ENCODE results near the gene STC2. TPM values are rescaled to one million over a fixed set of nuclear protein-coding genes. Genes with fewer than 3 reads are reported as not detected.

Gene STC2
- total RNA-seq, 2 experiments from 2014 or later: 21.3 to 23.8 TPM

- no peak for DNase-seq
- Mint-ChIP-seq H3K9me3 (peaks cover 4% of the 10 kb centered on the region), H3K4me1 (no peaks in the 10 kb centered on the region), H3K27me3 (peaks cover 29% of the 10 kb centered on the region), H3K36me3 (ENCODE audit: low read depth) (no peaks in the 10 kb centered on the region), H3K4me3 (no peak overlapping the region), H3K27ac (no peak overlapping the region)
- POLR2A ChIA-PET: no interaction called here
- CTCF ChIA-PET: interaction anchor here (1.2 kb wide), 1 partner anchor 10 kb away, joined by 4 read pairs; no protein-coding TSS in a partner anchor
These were observed 23.6 kb downstream of the STC2 start for GRCh38 chr5:173304591-173304988.

GRCh38 chr5:173303878-173304590, 24.2 kb downstream of the STC2 start:
- Mint-ChIP-seq H3K36me3 (ENCODE audit: low read depth) (no peaks in the 10 kb centered on the region), H3K27ac (no peak overlapping the region), H3K27me3 (peaks cover 29% of the 10 kb centered on the region), H3K9me3 (peaks cover 4% of the 10 kb centered on the region), H3K4me1 (no peaks in the 10 kb centered on the region), H3K4me3 (no peak overlapping the region)
- no peak for DNase-seq
- ChIA-PET POLR2A (no interaction called here), CTCF (no interaction called here)

DNA sequence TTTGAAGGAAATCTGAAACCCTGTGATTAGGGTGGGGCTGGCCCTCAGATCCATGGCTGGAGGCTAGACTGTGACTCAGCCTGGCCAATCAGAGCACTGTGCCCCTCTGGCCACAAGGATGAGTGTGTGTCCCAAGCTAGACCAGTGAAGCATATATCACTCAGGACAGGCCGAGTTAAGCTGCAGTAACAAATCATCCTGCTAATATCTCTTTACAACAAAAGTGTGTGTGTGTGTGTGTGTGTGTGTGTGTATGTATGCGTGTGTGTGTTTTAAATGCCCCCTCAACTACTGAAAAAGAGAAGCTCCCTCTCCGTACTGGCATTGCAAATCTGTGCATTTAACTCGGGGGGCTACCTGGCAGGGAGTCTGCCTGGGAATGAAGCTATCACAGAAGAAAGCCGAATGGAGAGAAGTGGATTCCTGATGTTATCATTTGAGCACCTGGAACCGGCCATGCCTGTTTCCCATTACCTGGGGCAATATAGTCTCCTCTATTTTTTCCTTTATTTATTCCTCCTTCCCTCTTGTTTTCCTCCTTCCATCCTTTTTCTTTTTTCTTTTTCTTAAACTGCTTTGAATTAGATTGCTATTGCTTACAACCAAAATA, 25.6 kb downstream of the STC2 start:
- peaks cover under 1% of the 10 kb centered on the region for H3K9me3 Mint-ChIP-seq
- DNase-seq: no peak
- no peaks in the 10 kb centered on the region for H3K36me3 Mint-ChIP-seq (ENCODE audit: low read depth)
- no peak overlapping the region for H3K4me3 Mint-ChIP-seq
- ChIA-PET POLR2A (no interaction called here), CTCF (interaction anchor here (0.7 kb wide), 1 partner anchor 29 kb away, joined by 3 read pairs; no protein-coding TSS in a partner anchor)
- H3K27ac Mint-ChIP-seq: no peak overlapping the region
- peaks cover 21% of the 10 kb centered on the region for H3K27me3 Mint-ChIP-seq
- no peaks in the 10 kb centered on the region for H3K4me1 Mint-ChIP-seq

DNA sequence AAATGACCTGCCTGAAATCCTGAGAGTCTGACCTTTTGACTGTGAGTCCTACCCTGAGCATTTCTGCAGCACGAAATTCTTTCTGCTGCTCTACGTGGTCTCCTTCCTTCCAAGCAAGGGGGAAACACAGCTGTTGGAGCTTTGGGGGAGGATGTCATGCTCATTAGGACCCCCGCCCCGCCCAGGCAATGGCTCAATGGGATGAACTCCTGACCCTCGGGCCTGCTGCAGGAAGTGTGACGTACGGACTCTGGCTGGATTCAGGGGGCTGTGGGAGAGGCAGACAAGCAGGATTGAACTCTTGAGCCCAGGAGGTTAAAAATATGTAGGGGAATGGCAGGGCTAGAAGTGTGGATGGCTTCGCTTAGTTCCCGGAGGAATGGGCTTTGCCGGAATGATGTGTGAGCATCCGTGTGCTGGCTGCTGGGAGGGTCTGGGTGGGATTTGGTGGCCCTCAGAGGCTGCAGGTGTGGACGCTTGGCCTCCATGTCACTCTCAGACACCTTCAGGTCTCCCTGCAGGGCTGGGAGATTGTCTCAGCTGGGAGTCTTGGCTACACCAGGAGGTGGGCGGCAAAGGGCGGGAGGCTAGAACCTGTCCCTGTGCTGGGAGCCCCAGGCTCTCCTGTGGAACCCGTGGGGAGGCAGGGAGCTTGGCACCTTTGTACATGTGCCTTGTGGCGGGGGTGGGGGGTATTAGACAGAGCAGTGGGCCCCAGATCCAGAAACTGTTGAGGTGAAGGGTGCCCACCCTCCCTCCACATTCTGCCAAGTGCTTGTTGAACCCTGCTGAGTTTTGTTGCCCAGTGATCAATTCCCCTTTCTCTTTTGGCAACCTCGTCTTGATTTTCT, 26.3 kb downstream of the STC2 start:
- no peak overlapping the region for H3K4me3 Mint-ChIP-seq
- H3K4me1 Mint-ChIP-seq: no peaks in the 10 kb centered on the region
- H3K36me3 Mint-ChIP-seq (ENCODE audit: low read depth): no peaks in the 10 kb centered on the region
- no peak overlapping the region for H3K27ac Mint-ChIP-seq
- H3K9me3 Mint-ChIP-seq: no peaks in the 10 kb centered on the region
- H3K27me3 Mint-ChIP-seq: peaks cover 18% of the 10 kb centered on the region
- CTCF ChIA-PET: interaction anchor here (0.7 kb wide), 1 partner anchor 30 kb away, joined by 3 read pairs; no protein-coding TSS in a partner anchor
- POLR2A ChIA-PET: no interaction called here
- no peak for DNase-seq

DNA sequence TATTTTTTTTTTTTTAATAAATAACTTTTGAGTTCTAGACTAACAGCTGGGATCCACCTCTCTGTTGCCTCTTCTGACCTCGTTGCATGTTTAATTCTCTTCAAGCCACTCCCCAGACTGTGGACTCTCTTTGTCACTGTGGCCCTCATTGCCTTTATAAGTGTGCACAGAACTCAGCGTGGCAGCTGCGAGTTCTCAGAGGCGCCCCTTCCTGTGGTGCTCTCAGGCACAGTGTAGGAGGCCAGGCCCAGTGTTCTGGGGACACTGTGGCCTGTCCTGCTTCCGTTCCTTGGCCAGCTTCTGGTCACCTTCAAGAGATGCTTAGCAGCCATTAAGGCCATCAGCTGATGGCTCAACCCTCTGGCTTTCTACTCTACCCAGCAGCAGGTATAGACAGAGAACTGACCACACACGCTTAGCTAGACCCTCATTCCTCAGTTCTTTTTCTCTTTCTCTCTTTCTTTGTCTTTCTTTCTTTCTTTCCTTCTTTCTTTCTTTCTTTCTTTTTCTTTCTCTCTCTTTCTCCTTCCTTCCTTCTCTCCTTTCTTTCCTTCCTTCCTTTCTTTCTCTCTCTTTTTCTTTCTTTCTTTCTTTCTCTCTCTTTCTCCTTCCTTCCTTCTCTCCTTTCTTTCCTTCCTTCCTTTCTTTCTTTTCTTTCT, 27.7 kb downstream of the STC2 start:
- POLR2A ChIA-PET: no interaction called here
- Mint-ChIP-seq H3K27me3 (peaks cover 11% of the 10 kb centered on the region), H3K4me3 (no peak overlapping the region), H3K27ac (no peak overlapping the region), H3K9me3 (no peaks in the 10 kb centered on the region), H3K4me1 (no peaks in the 10 kb centered on the region), H3K36me3 (ENCODE audit: low read depth) (no peaks in the 10 kb centered on the region)
- no peak for DNase-seq
- CTCF ChIA-PET: no interaction called here

DNA sequence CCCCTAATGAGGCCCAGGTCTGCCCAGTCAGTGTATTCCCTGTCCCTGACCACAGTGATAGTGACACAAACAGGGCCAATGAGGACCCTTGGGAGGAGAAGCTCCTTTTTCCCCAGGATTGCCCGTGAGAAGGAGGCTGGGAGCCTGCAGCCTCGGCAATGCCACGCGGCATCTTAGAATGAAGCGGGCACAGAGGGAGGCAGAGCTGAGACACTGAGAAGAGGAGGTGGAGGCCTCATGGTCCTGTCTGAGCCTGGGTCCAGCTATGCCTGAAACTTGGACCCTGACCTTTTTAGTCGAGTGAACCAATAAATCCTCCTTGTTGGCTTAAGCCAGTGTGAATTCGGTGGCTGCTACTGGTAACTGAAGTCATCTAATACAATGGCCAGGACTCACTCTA, 28.4 kb downstream of the STC2 start:
- H3K27ac Mint-ChIP-seq: no peak overlapping the region
- H3K4me1 Mint-ChIP-seq: no peaks in the 10 kb centered on the region
- DNase-seq: no peak
- no peaks in the 10 kb centered on the region for H3K36me3 Mint-ChIP-seq (ENCODE audit: low read depth)
- no peak overlapping the region for H3K4me3 Mint-ChIP-seq
- H3K9me3 Mint-ChIP-seq: no peaks in the 10 kb centered on the region
- peaks cover 13% of the 10 kb centered on the region for H3K27me3 Mint-ChIP-seq
- POLR2A ChIA-PET: no interaction called here
- CTCF ChIA-PET: interaction anchor here (1.7 kb wide), 1 partner anchor 32 kb away, joined by 3 read pairs; no protein-coding TSS in a partner anchor

GRCh38 chr5:173298213-173298926, 29.8 kb downstream of the STC2 start:
- Mint-ChIP-seq H3K9me3 (no peaks in the 10 kb centered on the region), H3K36me3 (ENCODE audit: low read depth) (no peaks in the 10 kb centered on the region), H3K27ac (no peak overlapping the region), H3K4me3 (no peak overlapping the region), H3K4me1 (peaks cover 9% of the 10 kb centered on the region), H3K27me3 (peaks cover 21% of the 10 kb centered on the region)
- DNase-seq: no peak
- CTCF ChIA-PET: interaction anchor here (1.7 kb wide), 1 partner anchor 34 kb away, joined by 3 read pairs; no protein-coding TSS in a partner anchor
- POLR2A ChIA-PET: no interaction called here

- no peak overlapping the region for H3K4me3 Mint-ChIP-seq
- ChIA-PET CTCF (no interaction called here), POLR2A (no interaction called here)
- H3K36me3 Mint-ChIP-seq (ENCODE audit: low read depth): no peaks in the 10 kb centered on the region
- peaks cover 21% of the 10 kb centered on the region for H3K27me3 Mint-ChIP-seq
- H3K9me3 Mint-ChIP-seq: no peaks in the 10 kb centered on the region
- H3K4me1 Mint-ChIP-seq: peaks cover 10% of the 10 kb centered on the region
- no peak for DNase-seq
- no peak overlapping the region for H3K27ac Mint-ChIP-seq
These were observed 30.4 kb downstream of the STC2 start for GRCh38 chr5:173297813-173298212.

DNA sequence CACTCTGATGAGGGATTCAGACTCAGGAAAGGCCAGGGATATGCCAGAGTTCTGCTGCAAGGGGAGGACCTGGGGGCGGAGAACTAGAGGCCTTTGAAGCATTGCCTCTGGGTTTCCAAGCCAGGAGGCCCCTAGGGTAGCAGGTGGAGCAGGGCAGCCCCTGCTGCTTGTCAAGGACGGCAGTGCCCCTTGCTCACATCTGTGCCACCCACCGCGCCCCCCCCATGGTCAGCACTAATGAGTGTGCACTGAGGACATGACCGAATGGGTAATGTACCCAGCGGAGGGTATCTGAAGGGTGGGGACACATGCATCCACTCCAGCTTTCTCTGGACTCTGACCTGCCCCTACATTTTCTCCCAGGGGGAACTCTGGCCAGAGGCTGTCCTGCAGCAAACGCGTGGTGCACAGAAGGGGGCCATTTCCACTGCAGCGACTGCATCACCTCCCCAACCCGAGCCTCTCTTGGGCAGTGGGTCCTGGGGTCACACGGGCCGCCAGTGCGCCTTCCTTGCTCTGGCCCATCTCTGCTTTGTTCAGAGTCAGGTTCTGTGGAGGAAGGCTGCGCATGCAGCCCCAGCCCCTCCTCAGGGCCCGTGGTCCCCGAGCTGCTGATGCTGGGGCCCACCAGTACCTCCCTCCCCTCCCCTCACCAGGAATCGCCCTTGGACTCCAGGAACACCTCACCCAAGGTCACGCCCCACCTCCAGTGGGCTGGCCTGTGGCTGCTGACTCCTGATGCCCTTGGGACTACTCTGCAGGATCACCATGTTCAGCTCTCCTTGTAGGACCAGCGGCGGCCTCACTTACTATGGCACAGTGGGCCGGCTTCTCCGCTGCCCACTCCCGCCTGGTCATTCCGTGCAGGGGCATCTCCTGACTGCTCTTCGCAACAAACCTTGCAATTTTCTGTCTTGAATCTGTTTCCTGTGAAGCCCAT, 31.2 kb downstream of the STC2 start:
- Mint-ChIP-seq H3K4me1 (peaks cover 12% of the 10 kb centered on the region), H3K4me3 (no peak overlapping the region), H3K27ac (no peak overlapping the region), H3K9me3 (no peaks in the 10 kb centered on the region), H3K27me3 (peaks cover 22% of the 10 kb centered on the region), H3K36me3 (ENCODE audit: low read depth) (no peaks in the 10 kb centered on the region)
- CTCF ChIA-PET: interaction anchor here (6.6 kb wide), 1 partner anchor 33 kb away, joined by 136 read pairs; the partner anchor contains the start of gene STC2
- DNase-seq: no peak
- POLR2A ChIA-PET: no interaction called here

- no peak overlapping the region for H3K4me3 Mint-ChIP-seq
- ChIA-PET POLR2A (interaction anchor here (1.3 kb wide), 1 partner anchor 36 kb away, joined by 4 read pairs; no protein-coding TSS in a partner anchor), CTCF (interaction anchor here (1.5 to 6.6 kb wide), 3 partner anchors 13 to 277 kb away, joined by 3 to 136 read pairs (median 6); partner anchors contain the start of gene STC2)
- H3K27ac Mint-ChIP-seq: no peak overlapping the region
- no peak for DNase-seq
- H3K4me1 Mint-ChIP-seq: peaks cover 12% of the 10 kb centered on the region
- H3K9me3 Mint-ChIP-seq: no peaks in the 10 kb centered on the region
- H3K27me3 Mint-ChIP-seq: peaks cover 33% of the 10 kb centered on the region
- no peaks in the 10 kb centered on the region for H3K36me3 Mint-ChIP-seq (ENCODE audit: low read depth)
These were observed 32.4 kb downstream of the STC2 start for GRCh38 chr5:173295796-173296195.

DNA sequence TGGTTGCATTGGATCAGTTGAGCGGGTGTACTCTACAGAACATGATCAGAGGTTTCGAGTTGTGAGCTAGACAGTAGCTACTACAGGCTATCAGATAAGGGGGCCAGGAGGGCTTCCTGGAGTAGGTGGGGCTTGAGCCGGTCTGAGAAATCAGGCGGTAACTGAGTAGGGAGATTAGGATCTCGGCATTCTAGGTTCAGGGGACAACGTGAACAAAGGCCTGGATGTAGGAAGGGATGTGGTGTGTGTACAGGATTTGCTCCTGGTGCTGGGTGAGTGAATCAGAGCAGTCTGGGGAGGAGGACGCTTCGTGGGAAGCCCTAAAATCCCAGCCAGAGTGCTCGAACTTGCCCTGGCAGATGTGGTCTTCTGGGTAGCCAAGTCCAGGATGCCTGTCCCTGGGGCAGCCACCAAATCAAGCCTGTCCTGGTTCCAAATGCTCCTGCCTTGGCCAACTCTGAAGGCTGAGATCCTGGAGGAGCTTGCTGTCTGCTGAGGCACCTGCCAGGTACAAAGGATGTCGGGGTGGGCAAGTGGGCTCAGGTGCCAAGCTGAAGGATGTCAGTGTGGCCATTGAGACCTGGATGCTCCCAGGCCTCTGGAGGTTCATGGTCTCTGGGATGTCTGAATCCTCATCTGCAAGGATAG, 33.4 kb downstream of the STC2 start:
- Mint-ChIP-seq H3K27me3 (peaks cover 40% of the 10 kb centered on the region), H3K36me3 (ENCODE audit: low read depth) (no peaks in the 10 kb centered on the region), H3K4me1 (peaks cover 12% of the 10 kb centered on the region), H3K27ac (no peak overlapping the region), H3K9me3 (no peaks in the 10 kb centered on the region), H3K4me3 (no peak overlapping the region)
- DNase-seq: no peak
- POLR2A ChIA-PET: interaction anchor here (1.4 kb wide), 1 partner anchor 34 kb away, joined by 4 read pairs; the partner anchor contains the start of gene STC2
- CTCF ChIA-PET: interaction anchor here (0.7 to 6.6 kb wide), 12 partner anchors 10 to 329 kb away, joined by 3 to 136 read pairs (median 4); partner anchors contain the start of genes ATP6V0E1 and STC2

All from activated CD4-positive, alpha-beta memory T cell treated with anti-CD3 and anti-CD28 coated beads, Interleukin-2, amount 10 ng/mL, durations not matched to agents 7 days and 5 days (primary cell).